GM12878 (cell line): Measurements from ENCODE around the gene PI4K2A. TPM values are rescaled to one million over a fixed set of nuclear protein-coding genes. Genes with fewer than 3 reads are reported as not detected.

ENCODE experiments used
- BRCA1 ChIP-seq: IDR thresholded peaks from 2 replicates; pipeline ENCODE4 v1.6.1; 2011; ENCODE audit warnings: low read depth, low read length, improper control_type of control experiment
- CHD2 ChIP-seq: IDR thresholded peaks from 2 replicates; pipeline ENCODE4 v1.6.1; 2011; ENCODE audit warnings: low read depth, low read length, improper control_type of control experiment, borderline replicate concordance
- DPF2 ChIP-seq: fragments of 450-650 bp; IDR thresholded peaks from 2 replicates; pipeline ENCODE4 v1.6.1; 2017; ENCODE audit warnings: mild to moderate bottlenecking
- EED ChIP-seq: sonication (generic); IDR thresholded peaks from 2 replicates; pipeline ENCODE4 v1.6.1; 2016; ENCODE audit warnings: antibody characterized with exemption, low read depth
- EZH2 ChIP-seq: IDR thresholded peaks from 2 replicates; pipeline ENCODE4 v1.6.1; 2012; ENCODE audit warnings: low read depth, mild to moderate bottlenecking, control low read depth, inconsistent platforms, low read length, borderline replicate concordance; ENCODE audit not compliant: control insufficient read depth
- FOS ChIP-seq: IDR thresholded peaks from 3 replicates; pipeline ENCODE4 v1.6.1; 2011; ENCODE audit warnings: borderline replicate concordance; ENCODE audit not compliant: insufficient read length; ENCODE audit errors: extremely low read depth
- IKZF2 ChIP-seq, 2 experiments: fragments of 450-650 bp; IDR thresholded peaks; 2 replicates each; pipeline ENCODE4 v1.6.1; 2017; ENCODE audit warnings: mild to moderate bottlenecking in 2 of 2, moderate library complexity in 2 of 2
- JUND ChIP-seq: IDR thresholded peaks from 2 replicates; pipeline ENCODE4 v1.6.1; 2012; ENCODE audit warnings: low read depth, mild to moderate bottlenecking, low read length, improper control_type of control experiment, moderate library complexity
- MXI1 ChIP-seq: fragments of 150-350 bp; IDR thresholded peaks from 2 replicates; pipeline ENCODE4 v1.6.1; 2011; ENCODE audit warnings: low read depth, mild to moderate bottlenecking, inconsistent platforms, low read length, improper control_type of control experiment
- MYB ChIP-seq: fragments of 150-350 bp; IDR thresholded peaks from 2 replicates; pipeline ENCODE4 v1.6.1; 2014; ENCODE audit warnings: mild to moderate bottlenecking, low read depth, low read length, borderline replicate concordance
- NRF1 ChIP-seq: conservative IDR thresholded peaks from 2 replicates; pipeline ENCODE4 v1.6.1; 2011; ENCODE audit warnings: mild to moderate bottlenecking, low read depth, low read length, improper control_type of control experiment
- TBL1XR1 ChIP-seq: IDR thresholded peaks from 2 replicates; pipeline ENCODE4 v1.6.1; 2012; ENCODE audit warnings: low read depth, low read length, improper control_type of control experiment
- polyA plus RNA-seq, 11 experiments: library from polyadenylated mRNA; depleted of rRNA in 4 of 11; unstranded in 6 of 11; stranded (reverse) in 5 of 11; fragments of >200 nt; fragmentation: Nextera tagmentation in 4 of 11; fragmentation: Illumina TruSeq in 1 of 11; extraction: Ambion mirVana in 4 of 11; extraction: Trizol in 1 of 11; gene quantifications; 1 replicate in 1 of 11; 2 replicates in 10 of 11; pipeline versions ENCODE4 v1.2.1 to v1.2.3, GENCODE V29; 2011 to 2016; ENCODE audit warnings: inconsistent platforms in 2 of 11, missing spikeins in 2 of 11, low read depth in 1 of 11
- total RNA-seq, 4 experiments: library from RNA; depleted of rRNA in 3 of 4; stranded (reverse); fragments of >200 nt in 3 of 4; fragmentation: Illumina TruSeq in 1 of 4; extraction: Trizol in 1 of 4; gene quantifications; 2 replicates each; pipeline versions ENCODE4 v1.2.1 to v1.2.3, GENCODE V29; 2013 to 2021
- TF ChIP-seq, protein P1 (sequence below): fragments of 450-650 bp; formaldehyde crosslinking; IDR thresholded peaks from 2 replicates; pipeline ENCODE4 v1.5.0; 2022; ENCODE audit warnings: mild to moderate bottlenecking, missing genetic modification characterization
- TF ChIP-seq, protein P2 (sequence below): fragments of 450-650 bp; IDR thresholded peaks from 2 replicates; pipeline ENCODE4 v1.6.1; 2017; ENCODE audit warnings: antibody characterized with exemption, mild to moderate bottlenecking, moderate library complexity
- TF ChIP-seq, protein P3 (sequence below): fragments of 450-650 bp; IDR thresholded peaks from 2 replicates; pipeline ENCODE4 v1.6.1; 2017; ENCODE audit warnings: mild to moderate bottlenecking, low read depth, inconsistent platforms; ENCODE audit not compliant: poor library complexity, severe bottlenecking
- TF ChIP-seq, protein P4 (sequence below): IDR thresholded peaks from 2 replicates; pipeline ENCODE4 v1.6.1; 2011; ENCODE audit warnings: mild to moderate bottlenecking, low read depth, low read length, moderate library complexity; ENCODE audit not compliant: insufficient replicate concordance

The PI4K2A gene
- total and polyA plus RNA-seq, 10 of the 15 experiments (the other 5 are each of a cell fraction or from before 2014, with no cell fraction given), result 1.5 to 14.5 (median 10.0) TPM

DNA sequence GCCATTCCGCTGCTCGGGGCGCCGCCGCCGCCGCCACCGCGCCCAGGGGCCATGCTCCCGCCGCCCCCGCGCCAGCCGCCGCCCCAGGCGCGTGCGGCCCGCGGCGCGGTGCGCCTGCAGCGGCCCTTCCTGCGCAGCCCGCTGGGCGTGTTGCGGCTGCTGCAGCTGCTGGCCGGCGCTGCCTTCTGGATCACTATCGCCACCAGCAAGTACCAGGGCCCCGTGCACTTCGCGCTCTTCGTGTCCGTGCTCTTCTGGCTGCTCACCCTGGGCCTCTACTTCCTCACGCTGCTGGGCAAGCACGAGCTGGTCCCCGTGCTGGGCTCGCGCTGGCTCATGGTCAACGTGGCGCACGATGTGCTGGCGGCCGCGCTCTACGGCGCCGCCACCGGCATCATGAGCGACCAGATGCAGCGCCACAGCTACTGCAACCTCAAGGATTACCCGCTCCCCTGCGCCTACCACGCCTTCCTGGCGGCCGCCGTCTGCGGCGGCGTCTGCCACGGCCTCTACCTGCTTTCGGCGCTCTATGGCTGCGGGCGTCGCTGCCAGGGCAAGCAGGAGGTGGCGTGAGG, 73.4 kb downstream of the PI4K2A start (continued):
- TF ChIP-seq, protein P1, sequence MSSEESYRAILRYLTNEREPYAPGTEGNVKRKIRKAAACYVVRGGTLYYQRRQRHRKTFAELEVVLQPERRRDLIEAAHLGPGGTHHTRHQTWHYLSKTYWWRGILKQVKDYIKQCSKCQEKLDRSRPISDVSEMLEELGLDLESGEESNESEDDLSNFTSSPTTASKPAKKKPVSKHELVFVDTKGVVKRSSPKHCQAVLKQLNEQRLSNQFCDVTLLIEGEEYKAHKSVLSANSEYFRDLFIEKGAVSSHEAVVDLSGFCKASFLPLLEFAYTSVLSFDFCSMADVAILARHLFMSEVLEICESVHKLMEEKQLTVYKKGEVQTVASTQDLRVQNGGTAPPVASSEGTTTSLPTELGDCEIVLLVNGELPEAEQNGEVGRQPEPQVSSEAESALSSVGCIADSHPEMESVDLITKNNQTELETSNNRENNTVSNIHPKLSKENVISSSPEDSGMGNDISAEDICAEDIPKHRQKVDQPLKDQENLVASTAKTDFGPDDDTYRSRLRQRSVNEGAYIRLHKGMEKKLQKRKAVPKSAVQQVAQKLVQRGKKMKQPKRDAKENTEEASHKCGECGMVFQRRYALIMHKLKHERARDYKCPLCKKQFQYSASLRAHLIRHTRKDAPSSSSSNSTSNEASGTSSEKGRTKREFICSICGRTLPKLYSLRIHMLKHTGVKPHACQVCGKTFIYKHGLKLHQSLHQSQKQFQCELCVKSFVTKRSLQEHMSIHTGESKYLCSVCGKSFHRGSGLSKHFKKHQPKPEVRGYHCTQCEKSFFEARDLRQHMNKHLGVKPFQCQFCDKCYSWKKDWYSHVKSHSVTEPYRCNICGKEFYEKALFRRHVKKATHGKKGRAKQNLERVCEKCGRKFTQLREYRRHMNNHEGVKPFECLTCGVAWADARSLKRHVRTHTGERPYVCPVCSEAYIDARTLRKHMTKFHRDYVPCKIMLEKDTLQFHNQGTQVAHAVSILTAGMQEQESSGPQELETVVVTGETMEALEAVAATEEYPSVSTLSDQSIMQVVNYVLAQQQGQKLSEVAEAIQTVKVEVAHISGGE (CRISPR knock-in tag), result no peak
- TF ChIP-seq EED (no peak; the same call in 1 of the 2 replicates), CHD2 (no peak), NRF1 (no peak), IKZF2 (IDR thresholded peaks at IDR 0.05) (no peak), TBL1XR1 (no peak), EZH2 (no peak), DPF2 (0 out of 2 replicates have a peak, but pooled peaks have one; percentile 24), JUND (no peak), FOS (no peak), MXI1 (peak; percentile 65; the same call in 1 of the 2 replicates), MYB (no peak), BRCA1 (no peak)
- TF ChIP-seq, protein P2, sequence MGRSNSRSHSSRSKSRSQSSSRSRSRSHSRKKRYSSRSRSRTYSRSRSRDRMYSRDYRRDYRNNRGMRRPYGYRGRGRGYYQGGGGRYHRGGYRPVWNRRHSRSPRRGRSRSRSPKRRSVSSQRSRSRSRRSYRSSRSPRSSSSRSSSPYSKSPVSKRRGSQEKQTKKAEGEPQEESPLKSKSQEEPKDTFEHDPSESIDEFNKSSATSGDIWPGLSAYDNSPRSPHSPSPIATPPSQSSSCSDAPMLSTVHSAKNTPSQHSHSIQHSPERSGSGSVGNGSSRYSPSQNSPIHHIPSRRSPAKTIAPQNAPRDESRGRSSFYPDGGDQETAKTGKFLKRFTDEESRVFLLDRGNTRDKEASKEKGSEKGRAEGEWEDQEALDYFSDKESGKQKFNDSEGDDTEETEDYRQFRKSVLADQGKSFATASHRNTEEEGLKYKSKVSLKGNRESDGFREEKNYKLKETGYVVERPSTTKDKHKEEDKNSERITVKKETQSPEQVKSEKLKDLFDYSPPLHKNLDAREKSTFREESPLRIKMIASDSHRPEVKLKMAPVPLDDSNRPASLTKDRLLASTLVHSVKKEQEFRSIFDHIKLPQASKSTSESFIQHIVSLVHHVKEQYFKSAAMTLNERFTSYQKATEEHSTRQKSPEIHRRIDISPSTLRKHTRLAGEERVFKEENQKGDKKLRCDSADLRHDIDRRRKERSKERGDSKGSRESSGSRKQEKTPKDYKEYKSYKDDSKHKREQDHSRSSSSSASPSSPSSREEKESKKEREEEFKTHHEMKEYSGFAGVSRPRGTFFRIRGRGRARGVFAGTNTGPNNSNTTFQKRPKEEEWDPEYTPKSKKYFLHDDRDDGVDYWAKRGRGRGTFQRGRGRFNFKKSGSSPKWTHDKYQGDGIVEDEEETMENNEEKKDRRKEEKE, result no peak
- TF ChIP-seq, protein P3, sequence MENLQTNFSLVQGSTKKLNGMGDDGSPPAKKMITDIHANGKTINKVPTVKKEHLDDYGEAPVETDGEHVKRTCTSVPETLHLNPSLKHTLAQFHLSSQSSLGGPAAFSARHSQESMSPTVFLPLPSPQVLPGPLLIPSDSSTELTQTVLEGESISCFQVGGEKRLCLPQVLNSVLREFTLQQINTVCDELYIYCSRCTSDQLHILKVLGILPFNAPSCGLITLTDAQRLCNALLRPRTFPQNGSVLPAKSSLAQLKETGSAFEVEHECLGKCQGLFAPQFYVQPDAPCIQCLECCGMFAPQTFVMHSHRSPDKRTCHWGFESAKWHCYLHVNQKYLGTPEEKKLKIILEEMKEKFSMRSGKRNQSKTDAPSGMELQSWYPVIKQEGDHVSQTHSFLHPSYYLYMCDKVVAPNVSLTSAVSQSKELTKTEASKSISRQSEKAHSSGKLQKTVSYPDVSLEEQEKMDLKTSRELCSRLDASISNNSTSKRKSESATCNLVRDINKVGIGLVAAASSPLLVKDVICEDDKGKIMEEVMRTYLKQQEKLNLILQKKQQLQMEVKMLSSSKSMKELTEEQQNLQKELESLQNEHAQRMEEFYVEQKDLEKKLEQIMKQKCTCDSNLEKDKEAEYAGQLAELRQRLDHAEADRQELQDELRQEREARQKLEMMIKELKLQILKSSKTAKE, result no peak
- TF ChIP-seq, protein P4, sequence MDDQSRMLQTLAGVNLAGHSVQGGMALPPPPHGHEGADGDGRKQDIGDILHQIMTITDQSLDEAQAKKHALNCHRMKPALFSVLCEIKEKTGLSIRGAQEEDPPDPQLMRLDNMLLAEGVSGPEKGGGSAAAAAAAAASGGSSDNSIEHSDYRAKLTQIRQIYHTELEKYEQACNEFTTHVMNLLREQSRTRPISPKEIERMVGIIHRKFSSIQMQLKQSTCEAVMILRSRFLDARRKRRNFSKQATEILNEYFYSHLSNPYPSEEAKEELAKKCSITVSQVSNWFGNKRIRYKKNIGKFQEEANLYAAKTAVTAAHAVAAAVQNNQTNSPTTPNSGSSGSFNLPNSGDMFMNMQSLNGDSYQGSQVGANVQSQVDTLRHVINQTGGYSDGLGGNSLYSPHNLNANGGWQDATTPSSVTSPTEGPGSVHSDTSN, result no peak
